K562 (cell line): ENCODE results near the gene ELMO3. TPM values are rescaled to one million over a fixed set of nuclear protein-coding genes. Genes with fewer than 3 reads are reported as not detected.

Experiments
- ATF1 ChIP-seq, 2 experiments: fragments of 450-650 bp in 1 of 2; IDR thresholded peaks; 2 replicates each; pipeline ENCODE4 v1.6.1; 2016; ENCODE audit warnings: missing compliant biosample characterization in 1 of 2, missing genetic modification characterization in 1 of 2
- CTBP1 ChIP-seq: fragments of 450-650 bp; IDR thresholded peaks from 2 replicates; pipeline ENCODE4 v1.6.1; 2016; ENCODE audit warnings: borderline replicate concordance
- EGR1 ChIP-seq: fragments of 450-650 bp; conservative IDR thresholded peaks from 2 replicates; pipeline ENCODE4 v1.6.1; 2017; ENCODE audit warnings: mild to moderate bottlenecking
- GTF2F1 ChIP-seq: IDR thresholded peaks from 2 replicates; pipeline ENCODE4 v1.6.1; 2011; ENCODE audit warnings: low read depth, low read length, improper control_type of control experiment
- MYC ChIP-seq, 2 experiments: fragments of 250-450 bp in 1 of 2; sonication (Bioruptor Pico) in 1 of 2; IDR thresholded peaks; 2 replicates each; pipeline versions ENCODE4 v1.5.1 to v1.6.1; 2012 to 2021; ENCODE audit warnings: low read depth in 2 of 2, borderline replicate concordance in 1 of 2, improper control_type of control experiment in 1 of 2, low read length in 1 of 2, mild to moderate bottlenecking in 1 of 2, moderate library complexity in 1 of 2
- NEUROD1 ChIP-seq: fragments of 150-350 bp; IDR thresholded peaks from 2 replicates; pipeline ENCODE4 v1.6.1; 2014; ENCODE audit warnings: borderline replicate concordance, low read length, low read depth; ENCODE audit not compliant: partially characterized antibody
- NFIX ChIP-seq: fragments of 250-450 bp; sonication (Bioruptor Pico); IDR thresholded peaks from 2 replicates; pipeline ENCODE4 v1.4.0; 2020; ENCODE audit warnings: low read depth, mild to moderate bottlenecking, moderate library complexity
- POLR2G ChIP-seq: fragments of 200-400 bp; formaldehyde crosslinking; IDR thresholded peaks from 2 replicates; pipeline ENCODE4 v1.6.1; 2017; ENCODE audit warnings: low read depth, mild to moderate bottlenecking, antibody characterized with exemption, low read length, moderate library complexity
- RBFOX2 ChIP-seq: fragments of 200-400 bp; formaldehyde crosslinking; IDR thresholded peaks from 2 replicates; pipeline ENCODE4 v1.6.1; 2017; ENCODE audit warnings: low read depth, mild to moderate bottlenecking, low read length, moderate library complexity
- YY1 ChIP-seq, 3 experiments: IDR thresholded peaks; 2 replicates each; pipeline ENCODE4 v1.6.1; 2011; ENCODE audit warnings: low read length in 2 of 3, mild to moderate bottlenecking in 2 of 3, moderate library complexity in 2 of 3, borderline replicate concordance in 1 of 3, control low read depth in 1 of 3, low read depth in 1 of 3; ENCODE audit not compliant: insufficient read depth in 3 of 3, insufficient replicate concordance in 2 of 3, control insufficient read depth in 1 of 3, insufficient read length in 1 of 3; ENCODE audit errors: extremely low read depth in 1 of 3
- ZNF740 ChIP-seq, 3 experiments: fragments of 200-800 bp in 1 of 3; sonication (Bioruptor generic) in 1 of 3; sonication (generic) in 1 of 3; formaldehyde crosslinking in 1 of 3; IDR thresholded peaks; 2 replicates each; pipeline versions ENCODE4 v1.6.1 to v1.8.0; 2016 to 2022; ENCODE audit warnings: mild to moderate bottlenecking in 2 of 3, missing compliant biosample characterization in 2 of 3, missing genetic modification characterization in 2 of 3, missing genetic modification reagents in 1 of 3
- polyA plus RNA-seq, 8 experiments: library from polyadenylated mRNA; depleted of rRNA in 4 of 8; stranded (reverse) in 5 of 8; unstranded in 3 of 8; fragments of >200 nt; fragmentation: Nextera tagmentation in 2 of 8; fragmentation: Illumina TruSeq in 1 of 8; extraction: Ambion mirVana in 2 of 8; extraction: Trizol in 1 of 8; gene quantifications; 2 replicates each; pipeline versions ENCODE4 v1.2.1 to v1.2.3, GENCODE V29; 2011 to 2014; ENCODE audit warnings: inconsistent platforms in 1 of 8, missing spikeins in 1 of 8
- total RNA-seq, 7 experiments: library from RNA; depleted of rRNA in 6 of 7; stranded (reverse); fragments of >200 nt in 6 of 7; fragmentation: Illumina TruSeq in 2 of 7; extraction: Trizol in 2 of 7; gene quantifications; 2 replicates each; pipeline versions ENCODE4 v1.2.1 to v1.2.3, GENCODE V29; 2011 to 2021; ENCODE audit warnings: low replicate concordance in 1 of 7
- TF ChIP-seq, protein P1 (sequence below), 3 experiments: fragments of 200-800 bp in 1 of 3; fragments of 250-450 bp in 1 of 3; fragments of 450-650 bp in 1 of 3; sonication (Bioruptor Pico) in 1 of 3; sonication (Bioruptor generic) in 1 of 3; formaldehyde crosslinking in 1 of 3; IDR thresholded peaks; 2 replicates each; pipeline versions ENCODE4 v1.6.1 to v1.8.0; 2016 to 2022; ENCODE audit warnings: mild to moderate bottlenecking in 2 of 3, missing genetic modification characterization in 2 of 3, missing compliant biosample characterization in 1 of 3, moderate library complexity in 1 of 3

ELMO3 gene
- total and polyA plus RNA-seq, 9 of the 15 experiments (the other 6 are each of a cell fraction or from before 2014, with no cell fraction given): 0.04 to 5.1 (median 1.5) TPM

DNA sequence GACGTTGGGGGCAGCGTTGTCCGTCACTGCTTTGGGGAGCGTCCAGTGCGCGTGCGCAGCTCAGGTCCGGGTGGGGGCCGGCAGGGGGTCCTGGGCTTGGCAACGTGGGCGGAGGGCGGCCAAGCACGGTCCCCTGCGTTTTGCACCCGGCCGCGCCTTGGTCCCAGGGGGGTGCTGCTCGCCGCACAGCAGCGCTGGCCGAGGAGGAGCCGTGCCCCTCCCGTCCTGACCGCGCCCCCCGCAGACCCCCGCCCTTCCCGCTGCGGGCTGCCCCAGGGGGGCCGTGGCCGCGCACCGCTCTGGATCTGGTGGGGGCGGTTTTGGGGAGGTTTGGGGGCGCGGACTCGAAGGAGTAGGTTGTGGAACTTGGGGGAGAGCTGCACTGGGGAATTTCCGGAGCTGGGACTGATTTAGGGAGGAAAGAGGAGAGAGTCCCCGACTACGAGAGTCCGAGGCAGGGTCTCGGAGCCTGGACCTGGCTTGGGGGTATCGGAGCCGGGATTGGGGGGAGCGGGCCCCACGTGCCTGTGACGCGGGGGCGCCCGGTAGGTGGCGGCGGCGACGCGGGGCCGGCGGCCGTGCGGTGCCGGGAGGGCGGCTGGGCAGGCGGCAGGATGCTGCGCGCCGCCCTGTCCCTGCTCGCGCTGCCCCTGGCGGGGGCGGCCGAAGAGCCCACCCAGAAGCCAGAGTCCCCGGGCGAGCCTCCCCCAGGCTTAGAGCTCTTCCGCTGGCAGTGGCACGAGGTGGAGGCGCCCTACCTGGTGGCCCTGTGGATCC is 49.7 kb downstream of the ELMO3 start, which contains the start of gene SLC9A5 (continued):
- TF ChIP-seq, protein P1, sequence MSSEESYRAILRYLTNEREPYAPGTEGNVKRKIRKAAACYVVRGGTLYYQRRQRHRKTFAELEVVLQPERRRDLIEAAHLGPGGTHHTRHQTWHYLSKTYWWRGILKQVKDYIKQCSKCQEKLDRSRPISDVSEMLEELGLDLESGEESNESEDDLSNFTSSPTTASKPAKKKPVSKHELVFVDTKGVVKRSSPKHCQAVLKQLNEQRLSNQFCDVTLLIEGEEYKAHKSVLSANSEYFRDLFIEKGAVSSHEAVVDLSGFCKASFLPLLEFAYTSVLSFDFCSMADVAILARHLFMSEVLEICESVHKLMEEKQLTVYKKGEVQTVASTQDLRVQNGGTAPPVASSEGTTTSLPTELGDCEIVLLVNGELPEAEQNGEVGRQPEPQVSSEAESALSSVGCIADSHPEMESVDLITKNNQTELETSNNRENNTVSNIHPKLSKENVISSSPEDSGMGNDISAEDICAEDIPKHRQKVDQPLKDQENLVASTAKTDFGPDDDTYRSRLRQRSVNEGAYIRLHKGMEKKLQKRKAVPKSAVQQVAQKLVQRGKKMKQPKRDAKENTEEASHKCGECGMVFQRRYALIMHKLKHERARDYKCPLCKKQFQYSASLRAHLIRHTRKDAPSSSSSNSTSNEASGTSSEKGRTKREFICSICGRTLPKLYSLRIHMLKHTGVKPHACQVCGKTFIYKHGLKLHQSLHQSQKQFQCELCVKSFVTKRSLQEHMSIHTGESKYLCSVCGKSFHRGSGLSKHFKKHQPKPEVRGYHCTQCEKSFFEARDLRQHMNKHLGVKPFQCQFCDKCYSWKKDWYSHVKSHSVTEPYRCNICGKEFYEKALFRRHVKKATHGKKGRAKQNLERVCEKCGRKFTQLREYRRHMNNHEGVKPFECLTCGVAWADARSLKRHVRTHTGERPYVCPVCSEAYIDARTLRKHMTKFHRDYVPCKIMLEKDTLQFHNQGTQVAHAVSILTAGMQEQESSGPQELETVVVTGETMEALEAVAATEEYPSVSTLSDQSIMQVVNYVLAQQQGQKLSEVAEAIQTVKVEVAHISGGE (CRISPR knock-in tag; IDR thresholded peaks at IDR 0.05): peak in 1 of 3 experiments; percentile 41; a peak in 1 of 6 replicates
- TF ChIP-seq RBFOX2: peak; percentile 66
- no peak for TF ChIP-seq ATF1 (CRISPR knock-in tag; IDR thresholded peaks at IDR 0.05)
- peak; percentile 51 for TF ChIP-seq ATF1 (tag; IDR thresholded peaks at IDR 0.05)
- peak; percentile 79 for TF ChIP-seq POLR2G
- TF ChIP-seq NEUROD1: no peak
- peak; percentile 67; the same call in 1 of the 2 replicates for TF ChIP-seq MYC (IDR thresholded peaks at IDR 0.05; ENCODE audit: low read depth, low read length)
- no peak for TF ChIP-seq MYC (CRISPR knock-in tag; IDR thresholded peaks at IDR 0.05; ENCODE audit: borderline replicate concordance, low read depth)
- TF ChIP-seq GTF2F1: 0 out of 2 replicates have a peak, but pooled peaks have one; percentile 22
- TF ChIP-seq ZNF740 (CRISPR knock-in tag; IDR thresholded peaks at IDR 0.05): 0 out of 2 replicates have a peak, but pooled peaks have one; percentile 16
- peak in 1 of 2 experiments; percentile 39; a peak in 1 of 4 replicates for TF ChIP-seq ZNF740 (tag; IDR thresholded peaks at IDR 0.05)
- TF ChIP-seq EGR1: peak; percentile 50
- no peak for TF ChIP-seq NFIX (CRISPR knock-in tag)
- peak; percentile 57; the same call in 1 of the 2 replicates for TF ChIP-seq CTBP1
- peak in 1 of 3 experiments; percentile 6 for TF ChIP-seq YY1 (IDR thresholded peaks at IDR 0.05; ENCODE audit: borderline replicate concordance in 1 of 3, control insufficient read depth in 1 of 3, extremely low read depth in 1 of 3, insufficient read depth in 3 of 3, insufficient read length in 1 of 3, insufficient replicate concordance in 2 of 3, low read depth in 1 of 3, low read length in 2 of 3)
